Stimulated activated CD4-positive, alpha-beta T cell treated with anti-CD3 and anti-CD28 coated beads, Interleukin-1b, Interleukin-23, amount 100 ng/mL, for 4 hours (primary cell): Measurements from ENCODE around the gene VPS52.
"Not testable (repeated sequence)": the region's sequence is repeated elsewhere in the genome, so short reads cannot be mapped to it uniquely, and the experiment has no call there.

Source experiments
- DNase-seq, 2 donors: peaks; one replicate each; pipeline ENCODE4 v3.0.0-alpha.2; 2020; ENCODE audit warnings: low read depth in 2 of 2

The VPS52 gene

GRCh38 chr6:33301877-33302276 is 30.2 kb upstream of the VPS52 start:
- no peak for DNase-seq

DNA sequence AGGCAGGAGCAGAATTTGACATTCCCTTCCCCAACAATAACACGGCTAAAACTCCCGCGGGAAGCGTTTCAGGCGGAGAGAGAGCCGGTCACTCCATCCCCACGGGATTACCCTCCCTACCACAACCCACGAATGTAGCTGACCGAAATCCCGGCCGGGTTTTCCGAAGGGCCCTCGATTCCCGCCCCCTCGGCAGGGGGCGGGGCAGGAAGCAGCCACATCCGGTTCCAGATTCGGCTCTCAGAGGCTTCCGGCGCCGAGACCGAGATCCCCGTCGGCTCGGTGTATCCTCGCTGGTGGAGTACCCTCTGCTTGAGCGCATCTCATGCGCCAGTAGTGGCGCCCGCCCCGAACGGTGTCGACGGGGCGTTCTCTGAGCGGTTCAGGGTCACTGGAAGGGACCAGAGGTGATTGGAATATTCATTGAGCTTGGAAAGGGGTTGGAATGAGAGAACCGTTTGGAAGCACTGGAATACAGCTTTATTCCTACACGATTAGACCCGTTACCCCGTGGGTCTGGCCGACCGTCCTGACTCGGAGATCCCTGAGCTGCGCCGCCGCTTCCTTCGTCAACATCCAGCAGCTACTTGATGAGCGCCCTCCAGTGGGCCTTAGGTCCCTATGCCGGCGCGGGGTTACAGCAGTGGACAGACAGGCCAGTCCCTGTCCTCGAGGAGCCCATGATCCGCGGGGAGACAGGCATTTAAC is 27.7 kb upstream of the VPS52 start:
- DNase-seq = peak; percentile 90 to 93

- DNase-seq = peak; percentile 46 to 57
Observed at GRCh38 chr6:33298773-33299236, 27.1 kb upstream of the VPS52 start, which contains the start of gene RGL2. Gene RGL2, minus strand, starts transcription at chr6:33298942. Its CDS starts 332 bp downstream, at chr6:33298610.

DNA sequence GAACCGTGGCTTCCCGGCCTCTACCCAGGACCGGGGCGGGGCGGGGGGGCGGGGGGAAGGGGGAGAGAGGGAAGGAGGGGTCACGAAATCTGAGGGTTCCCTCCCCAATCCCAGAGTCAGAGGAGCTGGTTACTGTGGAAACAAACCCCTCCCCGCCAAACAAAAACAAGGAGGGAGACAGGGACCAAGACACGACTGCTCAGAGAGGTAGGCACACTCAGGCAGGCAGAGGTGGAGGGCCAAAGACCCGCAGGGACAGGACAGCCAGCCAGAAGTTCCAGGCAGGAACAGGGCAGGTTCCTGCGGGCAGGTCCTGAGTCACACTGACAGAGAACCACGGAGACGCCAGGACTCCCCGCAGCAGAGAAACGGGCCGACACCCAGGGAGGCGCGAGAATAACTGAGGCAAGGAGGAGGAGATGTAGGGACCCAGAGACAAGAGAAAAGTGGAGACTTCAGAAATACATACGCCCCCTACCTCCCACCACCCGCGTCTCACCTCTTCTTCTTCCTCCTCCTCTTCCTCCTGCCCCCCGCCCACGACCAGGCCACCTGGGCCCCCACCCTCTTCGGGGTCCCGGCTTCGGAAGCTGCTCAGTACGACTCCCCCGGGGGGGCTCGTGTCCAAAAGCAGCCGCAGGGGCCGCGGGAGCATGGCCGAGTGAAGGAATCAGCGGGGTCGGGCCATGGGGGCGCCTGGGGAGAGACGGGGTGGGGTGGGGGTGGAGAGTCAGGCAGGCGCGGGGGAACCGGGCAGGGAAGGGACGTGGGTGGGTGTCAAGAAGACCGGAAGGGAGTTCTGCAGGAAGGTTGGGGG is 26.5 kb upstream of the VPS52 start:
- DNase-seq = peak; percentile 24 to 33

DNA sequence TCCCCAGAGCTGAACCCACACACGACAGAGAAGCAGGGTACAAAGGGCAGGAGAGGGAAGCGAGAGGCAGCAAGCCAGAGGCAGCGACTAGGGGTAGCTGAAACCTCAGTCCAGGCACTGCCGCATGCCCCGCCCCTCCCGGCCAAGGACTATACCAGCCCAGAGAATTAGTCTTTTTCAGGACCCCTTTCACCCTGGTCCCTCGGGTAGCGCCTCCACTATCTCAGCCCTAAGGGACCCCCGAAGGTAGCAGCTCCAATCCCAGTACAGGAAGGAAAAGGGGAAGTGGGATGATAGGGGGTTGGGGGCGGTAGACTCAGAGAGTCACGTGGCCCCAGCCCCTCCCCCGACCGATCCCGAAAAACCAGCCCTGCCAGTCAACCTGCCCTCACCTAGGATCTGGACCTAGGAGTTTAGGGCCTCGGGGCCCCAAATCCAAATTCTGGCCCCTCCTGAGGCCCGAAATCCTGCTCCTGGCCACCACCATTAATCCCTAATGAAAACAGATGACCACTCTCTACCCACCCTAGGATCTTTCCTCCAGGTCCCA is 25.8 kb upstream of the VPS52 start:
- no peak for DNase-seq

DNA sequence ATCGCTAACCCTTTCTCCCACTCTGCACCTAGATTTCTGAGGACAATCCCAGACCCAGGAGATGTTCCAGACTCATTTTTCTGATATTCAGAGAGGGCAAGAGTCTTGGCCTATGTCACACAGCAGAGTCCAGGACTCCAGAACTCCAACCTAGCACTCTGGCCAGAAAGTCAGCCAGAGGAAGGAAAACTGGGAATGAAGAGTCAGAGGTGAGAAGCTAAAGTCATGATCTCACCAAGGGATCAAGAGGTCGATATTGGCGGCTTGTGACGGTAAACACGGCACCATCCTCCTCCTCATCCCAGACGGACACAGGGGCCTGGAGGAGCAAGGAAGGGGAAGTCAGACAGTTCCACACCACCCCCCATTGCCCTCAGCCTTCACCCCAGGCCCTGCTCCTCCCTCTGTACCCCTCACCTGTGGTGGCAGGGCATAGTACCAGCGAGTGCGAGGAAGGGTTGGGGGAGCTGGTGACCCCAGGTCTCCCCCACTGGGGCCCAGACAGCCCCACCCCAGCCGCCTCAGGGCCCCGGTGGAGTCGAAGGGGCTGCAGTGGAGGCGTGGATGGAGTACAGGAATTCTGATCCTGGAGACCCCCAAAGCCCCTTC is 25.2 kb upstream of the VPS52 start:
- DNase-seq = no peak

DNA sequence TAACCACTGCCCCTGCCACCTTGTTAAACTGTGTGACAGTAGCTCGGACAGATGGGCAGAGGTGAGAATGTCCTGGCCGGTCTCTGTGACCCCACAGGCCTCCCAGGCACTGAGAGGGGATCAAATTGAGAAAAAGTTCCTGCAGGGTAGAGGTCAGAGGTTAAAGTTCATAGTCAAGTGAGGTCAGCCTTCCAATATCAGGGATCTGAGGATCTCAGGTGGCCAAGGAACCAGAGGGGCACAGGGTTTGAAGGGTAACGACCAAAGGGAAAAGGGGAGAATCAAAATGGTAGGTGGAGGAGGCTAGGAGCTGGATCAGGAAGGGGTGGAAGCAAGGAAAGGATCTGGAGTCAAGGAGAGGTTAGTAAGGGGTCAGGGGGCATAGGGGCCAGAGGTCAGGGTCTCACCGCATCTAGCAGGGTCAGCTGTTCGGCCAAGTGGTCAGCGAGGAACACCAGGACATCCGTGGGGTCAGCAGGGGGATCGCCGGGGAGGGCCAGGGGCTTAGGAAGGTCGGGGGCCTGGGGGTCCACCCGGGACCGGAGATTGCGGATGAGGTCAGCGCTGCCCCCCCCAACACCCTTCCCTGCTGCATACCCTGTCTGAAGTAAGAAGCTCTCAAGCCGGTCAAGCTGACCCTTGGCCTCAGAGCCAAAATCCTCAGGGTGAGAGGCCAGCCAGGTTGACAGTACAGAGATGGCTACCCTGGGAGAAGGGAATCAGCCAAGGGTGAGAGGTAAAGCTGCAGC is 24.1 kb upstream of the VPS52 start:
- no peak for DNase-seq

GRCh38 chr6:33294086-33294823 is 22.6 kb upstream of the VPS52 start:
- DNase-seq = no peak

DNA sequence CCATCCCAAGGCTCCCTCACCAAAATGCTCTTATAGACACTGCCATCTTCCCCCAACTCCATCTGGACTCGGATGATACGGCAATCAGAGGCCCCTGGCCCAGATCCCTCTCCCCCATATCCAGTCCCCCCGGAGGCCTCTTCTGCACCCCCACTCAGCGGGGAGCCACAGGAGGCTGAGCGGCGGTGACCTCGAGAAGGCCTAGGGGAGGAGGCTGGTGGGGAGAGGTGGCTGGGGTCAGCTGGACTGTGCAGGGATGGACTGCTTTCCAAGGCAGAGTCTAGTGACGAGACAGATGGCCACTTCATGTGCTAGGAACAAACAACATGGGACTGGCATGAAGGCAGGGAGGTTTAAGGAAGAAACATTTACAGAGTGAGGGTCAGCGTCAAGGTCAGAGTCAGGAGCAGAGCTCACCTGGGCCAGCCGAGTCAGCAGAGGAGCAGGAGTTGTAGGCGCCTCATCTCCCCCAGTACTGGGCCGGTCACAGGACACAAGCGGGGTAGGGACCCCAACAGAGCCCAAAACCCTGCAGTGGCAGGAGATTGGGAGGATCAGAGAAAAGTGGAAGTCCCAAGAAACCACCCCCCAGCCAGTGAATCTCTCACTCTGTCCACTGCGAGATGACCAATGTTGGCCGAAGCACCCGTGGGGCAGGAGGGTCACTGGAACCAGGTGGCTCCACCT is 21.5 kb upstream of the VPS52 start:
- no peak for DNase-seq

DNA sequence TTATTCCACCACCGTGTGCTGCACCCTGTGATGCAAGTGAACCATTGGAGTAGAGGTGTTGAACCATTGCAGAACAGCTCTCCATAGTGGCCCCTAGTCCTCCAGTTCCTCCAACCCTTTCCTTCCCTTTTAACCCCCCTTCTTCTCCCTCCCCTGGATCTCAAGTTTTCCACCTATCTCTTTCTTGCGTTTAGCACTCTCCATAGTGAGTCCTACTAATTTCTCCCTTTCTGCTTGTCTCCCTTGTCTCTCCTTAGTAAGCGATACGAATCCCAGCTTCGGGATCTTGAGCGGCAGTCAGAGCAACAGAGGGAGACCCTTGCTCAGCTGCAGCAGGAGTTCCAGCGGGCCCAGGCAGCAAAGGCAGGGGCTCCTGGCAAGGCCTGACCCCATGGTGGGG is 18.8 kb upstream of the VPS52 start:
- no peak for DNase-seq

- DNase-seq = no peak
Observed at GRCh38 chr6:33289784-33290315, 18.2 kb upstream of the VPS52 start.

DNA sequence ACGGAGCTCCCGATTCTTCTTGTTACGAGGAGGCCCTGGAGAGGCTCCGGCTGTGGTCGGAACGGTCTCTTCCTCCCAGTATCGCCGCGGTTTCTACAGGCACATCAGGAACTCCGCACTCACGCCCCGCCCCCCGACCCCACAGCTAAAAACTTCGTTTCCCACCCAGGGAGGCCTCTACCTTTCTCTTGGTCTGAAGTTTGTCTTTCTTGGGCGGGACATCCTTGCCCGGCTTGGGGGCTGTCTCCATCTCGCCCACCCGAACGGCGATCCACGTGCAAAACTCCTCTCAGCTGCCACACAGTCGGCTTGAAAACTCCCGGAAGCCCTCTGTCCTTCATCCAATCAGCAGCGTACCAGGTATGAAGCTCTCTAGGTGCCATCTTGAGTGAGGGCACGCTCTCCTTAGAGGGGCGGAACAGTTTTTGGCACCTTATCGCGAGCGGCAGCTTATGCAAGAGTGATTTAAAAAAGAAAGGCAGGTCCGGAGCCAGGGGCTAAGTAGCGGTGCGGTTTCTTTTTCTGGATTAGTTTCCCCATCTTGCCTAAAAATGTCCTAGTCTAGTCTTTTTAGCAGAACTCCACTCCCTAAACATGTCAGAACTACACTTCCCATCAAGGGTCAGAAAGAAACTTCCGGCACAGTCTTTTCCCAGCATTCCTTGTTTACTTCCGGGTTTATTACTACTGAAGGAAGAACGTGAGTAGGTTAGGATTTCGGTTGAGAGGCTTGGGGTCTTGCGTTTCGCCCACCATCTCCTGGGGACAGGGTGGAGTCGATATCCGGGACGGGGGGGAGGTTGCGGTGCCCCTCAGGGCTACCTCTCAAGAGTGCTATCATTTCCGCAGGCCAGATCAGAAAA is 17.5 kb upstream of the VPS52 start, which contains the start of the genes PFDN6 and WDR46:
Gene PFDN6, plus strand, starts transcription at position 681 of the 863 bp plus-strand sequence. CDS start 256 bp downstream, outside the sequence.
Gene WDR46, minus strand, starts transcription at position 319 of the 863 bp plus-strand sequence. Its CDS starts 69 bp downstream, at position 250.
- DNase-seq = peak; percentile 52 to 71

DNA sequence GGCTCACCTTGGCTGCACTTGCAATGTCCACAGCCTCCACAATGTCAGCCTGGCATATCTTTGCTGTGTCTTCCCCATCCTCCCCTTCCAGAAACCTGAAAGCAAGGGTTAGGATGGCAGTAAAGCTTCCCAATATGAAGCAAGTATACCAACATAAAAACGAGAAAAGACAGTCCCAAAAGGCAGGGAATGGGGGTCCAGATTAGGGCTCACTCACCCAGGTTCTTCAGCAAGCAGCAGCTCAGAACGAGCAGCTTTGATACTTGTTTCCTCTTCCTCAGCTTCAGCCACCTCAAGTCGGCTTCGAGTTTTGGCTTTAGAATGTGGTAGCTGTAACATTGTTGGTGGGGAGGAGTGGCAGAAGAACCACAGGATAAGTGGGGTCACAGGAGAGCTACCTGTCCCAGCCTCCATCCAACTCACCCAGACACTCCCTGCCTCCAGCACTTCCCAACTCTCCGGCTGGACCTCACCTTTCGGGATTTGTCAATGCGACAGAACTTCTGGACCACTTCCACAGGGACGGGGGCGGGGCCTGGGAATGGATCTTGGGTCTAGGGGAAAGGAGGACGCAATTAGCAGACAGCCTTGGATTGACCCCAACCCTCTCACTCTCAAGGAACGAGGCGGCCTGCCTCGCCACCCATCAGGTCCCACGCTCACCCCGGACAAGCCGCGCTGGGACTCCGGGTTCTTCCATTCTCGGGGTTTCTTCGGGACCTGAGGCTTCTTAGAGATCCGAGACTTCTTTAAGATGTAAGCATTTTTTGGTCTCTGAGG is 16.7 kb upstream of the VPS52 start:
- no peak for DNase-seq

- DNase-seq = no peak
Observed at GRCh38 chr6:33286946-33287914, 15.6 kb upstream of the VPS52 start.

GRCh38 chr6:33285214-33285613 is 13.5 kb upstream of the VPS52 start:
- not testable (repeated sequence) for DNase-seq

DNA sequence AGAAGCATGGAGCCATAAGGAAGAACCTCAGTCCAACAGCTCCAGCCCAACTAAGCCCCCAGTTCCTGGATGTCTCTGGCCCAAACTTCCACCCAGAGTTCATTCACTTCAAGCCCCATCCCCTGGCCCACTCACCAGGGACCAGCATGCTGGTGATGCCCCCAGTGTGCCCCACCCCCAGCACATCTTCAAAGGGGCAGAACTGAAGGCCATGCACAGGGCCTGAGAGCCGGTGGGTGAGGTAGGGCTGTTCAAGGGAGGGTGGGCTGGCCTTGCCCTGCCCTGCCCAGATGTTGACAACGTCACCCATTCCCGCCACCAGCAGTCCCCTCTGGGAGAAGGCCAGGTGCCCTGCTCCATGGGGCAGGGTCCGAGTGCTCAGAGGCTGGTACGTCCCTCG is 8.9 kb upstream of the VPS52 start:
- DNase-seq = no peak
